SU-DHL-6 (cell line): ENCODE measurements around the gene ANKRD17.

Experiments
- H2AFZ ChIP-seq: fragments of 200-600 bp; sonication (generic); 2 replicates; pipeline ENCODE4 v1.6.1; 2014; ENCODE audit warnings: low read depth, mild to moderate bottlenecking, moderate library complexity, mixed read lengths, antibody characterized with exemption, low read length; ENCODE audit not compliant: severe bottlenecking
- H3F3A ChIP-seq: fragments of 200-600 bp; shearing (Covaris generic); 2 replicates; pipeline ENCODE4 v1.6.0; 2016; ENCODE audit warnings: antibody characterized with exemption, mild to moderate bottlenecking; ENCODE audit not compliant: insufficient read depth
- H3K27ac ChIP-seq: fragments of 200-600 bp; sonication (generic); 2 replicates; pipeline ENCODE4 v1.5.1; 2016; ENCODE audit warnings: low read depth, mild to moderate bottlenecking, low read length, moderate library complexity, mixed read lengths
- H3K27me3 ChIP-seq: fragments of 200-600 bp; sonication (generic), shearing (Covaris generic); 2 replicates; pipeline ENCODE4 v1.6.0; 2014; ENCODE audit warnings: mild to moderate bottlenecking, low read length
- H3K36me3 ChIP-seq: fragments of 200-600 bp; sonication (generic); 2 replicates; pipeline ENCODE4 v1.6.1; 2014; ENCODE audit warnings: mild to moderate bottlenecking, low read length, mixed read lengths
- H3K4me2 ChIP-seq: fragments of 300-600, 200-600 bp; shearing (Covaris generic), sonication (generic); 2 replicates; pipeline ENCODE4 v1.6.0; 2014; ENCODE audit warnings: low read length, low read depth, mild to moderate bottlenecking; ENCODE audit not compliant: poor library complexity, severe bottlenecking
- H3K4me3 ChIP-seq: fragments of 200-600 bp; sonication (generic); 2 replicates; pipeline ENCODE4 v1.5.1; 2014; ENCODE audit warnings: antibody characterized with exemption, low read length, mild to moderate bottlenecking, mixed read lengths; ENCODE audit not compliant: insufficient read depth, poor library complexity, severe bottlenecking
- H3K79me2 ChIP-seq: fragments of 200-600 bp; sonication (generic); 2 replicates; pipeline ENCODE4 v1.6.1; 2014; ENCODE audit warnings: mild to moderate bottlenecking, low read length, moderate library complexity; ENCODE audit not compliant: insufficient read depth
- H3K9ac ChIP-seq: fragments of 200-600 bp; sonication (generic); 2 replicates; pipeline ENCODE4 v1.7.0; 2014; ENCODE audit warnings: mild to moderate bottlenecking, low read length
- H3K9me2 ChIP-seq: fragments of 200-600 bp; sonication (generic); replicated peaks from 2 replicates; pipeline ENCODE4 v1.6.1; 2014; ENCODE audit warnings: low read length; ENCODE audit not compliant: insufficient read depth
- H3K9me3 ChIP-seq: fragments of 200-600 bp; sonication (generic); 2 replicates; pipeline ENCODE4 v1.6.1; 2014; ENCODE audit warnings: low read length, mixed read lengths; ENCODE audit not compliant: insufficient read depth
- H4K20me1 ChIP-seq: fragments of 200-600 bp; sonication (generic); 2 replicates; pipeline ENCODE4 v1.6.1; 2014; ENCODE audit warnings: low read depth, mild to moderate bottlenecking, antibody characterized with exemption, low read length, moderate library complexity, mixed read lengths
- EZH2phosphoT487 ChIP-seq: fragments of 200-600 bp; sonication (generic), shearing (Covaris generic); conservative IDR thresholded peaks from 2 replicates; pipeline ENCODE4 v1.6.1; 2018; ENCODE audit warnings: mild to moderate bottlenecking, antibody characterized with exemption, low read length, moderate library complexity, mixed read lengths
- TF ChIP-seq, protein P1 (sequence below): fragments of 200-600 bp; sonication (generic); IDR thresholded peaks from one replicate; pipeline ENCODE4 v1.5.1; 2017; ENCODE audit warnings: antibody characterized with exemption, mild to moderate bottlenecking, low read length, moderate library complexity; ENCODE audit not compliant: insufficient read depth, poor library complexity, severe bottlenecking

ANKRD17 gene

GRCh38 chr4:73161527-73162185, 96.9 kb downstream of the ANKRD17 start:
- Histone ChIP-seq H3K36me3 (peaks cover 14% of the 10 kb centered on the region), H3K9me2 (no peaks in the 10 kb centered on the region), H3K27me3 (no peaks in the 10 kb centered on the region), H3K27ac (no peak overlapping the region), H3K9me3 (no peaks in the 10 kb centered on the region), H3K9ac (no peak overlapping the region), H4K20me1 (no peaks in the 10 kb centered on the region), H3F3A (no peaks in the 10 kb centered on the region), H3K79me2 (no peaks in the 10 kb centered on the region; the same call in 1 of the 2 replicates), H2AFZ (no peak overlapping the region), H3K4me3 (no peak overlapping the region), H3K4me2 (no peak overlapping the region)
- TF ChIP-seq, protein P1, sequence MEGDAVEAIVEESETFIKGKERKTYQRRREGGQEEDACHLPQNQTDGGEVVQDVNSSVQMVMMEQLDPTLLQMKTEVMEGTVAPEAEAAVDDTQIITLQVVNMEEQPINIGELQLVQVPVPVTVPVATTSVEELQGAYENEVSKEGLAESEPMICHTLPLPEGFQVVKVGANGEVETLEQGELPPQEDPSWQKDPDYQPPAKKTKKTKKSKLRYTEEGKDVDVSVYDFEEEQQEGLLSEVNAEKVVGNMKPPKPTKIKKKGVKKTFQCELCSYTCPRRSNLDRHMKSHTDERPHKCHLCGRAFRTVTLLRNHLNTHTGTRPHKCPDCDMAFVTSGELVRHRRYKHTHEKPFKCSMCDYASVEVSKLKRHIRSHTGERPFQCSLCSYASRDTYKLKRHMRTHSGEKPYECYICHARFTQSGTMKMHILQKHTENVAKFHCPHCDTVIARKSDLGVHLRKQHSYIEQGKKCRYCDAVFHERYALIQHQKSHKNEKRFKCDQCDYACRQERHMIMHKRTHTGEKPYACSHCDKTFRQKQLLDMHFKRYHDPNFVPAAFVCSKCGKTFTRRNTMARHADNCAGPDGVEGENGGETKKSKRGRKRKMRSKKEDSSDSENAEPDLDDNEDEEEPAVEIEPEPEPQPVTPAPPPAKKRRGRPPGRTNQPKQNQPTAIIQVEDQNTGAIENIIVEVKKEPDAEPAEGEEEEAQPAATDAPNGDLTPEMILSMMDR, result no peak
- no peak for TF ChIP-seq EZH2phosphoT487

- H3K36me3 ChIP-seq, result peaks cover 9% of the 10 kb centered on the region; the same call in 1 of the 2 replicates
- no peaks in the 10 kb centered on the region for H3K79me2 ChIP-seq
- TF ChIP-seq, protein P1, result no peak
- no peak for TF ChIP-seq EZH2phosphoT487
These were observed 102.2 kb downstream of the ANKRD17 start for GRCh38 chr4:73156394-73156793.

DNA sequence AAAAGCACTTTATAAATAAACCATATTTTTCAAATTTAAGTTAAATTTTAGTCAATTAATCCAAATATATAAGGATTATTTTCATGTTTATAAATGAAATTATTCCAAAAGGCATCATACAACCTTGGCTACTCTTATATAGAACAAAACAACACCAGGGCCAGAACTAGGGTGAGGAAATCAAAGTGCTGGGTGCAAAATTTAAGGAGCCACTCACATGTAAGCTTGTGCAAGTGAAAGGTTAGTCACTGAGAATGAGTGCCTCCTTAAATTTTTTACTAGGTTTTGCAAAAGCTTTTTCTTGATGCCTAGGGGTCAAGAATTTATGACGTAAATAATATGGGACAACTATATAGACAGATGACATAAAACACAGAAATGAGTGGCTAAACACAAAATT, 105.7 kb downstream of the ANKRD17 start:
- no peaks in the 10 kb centered on the region for H3K9me3 ChIP-seq
- no peaks in the 10 kb centered on the region for H3K9me2 ChIP-seq
- TF ChIP-seq EZH2phosphoT487, result no peak
- TF ChIP-seq, protein P1, result no peak
- no peaks in the 10 kb centered on the region for H3K79me2 ChIP-seq
- no peaks in the 10 kb centered on the region for H3F3A ChIP-seq
- no peak overlapping the region for H3K9ac ChIP-seq
- H3K27ac ChIP-seq, result no peak overlapping the region
- no peak overlapping the region for H3K4me2 ChIP-seq
- H4K20me1 ChIP-seq, result no peaks in the 10 kb centered on the region
- H2AFZ ChIP-seq, result no peak overlapping the region
- H3K27me3 ChIP-seq, result no peaks in the 10 kb centered on the region
- no peak overlapping the region for H3K4me3 ChIP-seq
- peaks cover 4% of the 10 kb centered on the region; the same call in 1 of the 2 replicates for H3K36me3 ChIP-seq

More at GRCh38 chr4:73156394-73156793, 102.2 kb downstream of the ANKRD17 start:
- Histone ChIP-seq H3K9me3 (no peaks in the 10 kb centered on the region), H3K27ac (no peak overlapping the region), H2AFZ (no peak overlapping the region), H3K4me2 (no peak overlapping the region), H3K27me3 (no peaks in the 10 kb centered on the region), H3K4me3 (no peak overlapping the region), H4K20me1 (no peaks in the 10 kb centered on the region), H3K9me2 (no peaks in the 10 kb centered on the region), H3F3A (no peaks in the 10 kb centered on the region), H3K9ac (no peak overlapping the region)
